GM10266 (cell line): Measurements from ENCODE around the gene HNF1B.

Experiments
- DNase-seq: peaks from one replicate; pipeline ENCODE4 v3.0.0; 2012; ENCODE audit errors: extremely low spot score
- TF ChIP-seq, protein P1 (sequence below): IDR thresholded peaks from 2 replicates; pipeline ENCODE4 v1.5.1; 2012; ENCODE audit warnings: mild to moderate bottlenecking, low read depth; ENCODE audit not compliant: control insufficient read depth, insufficient read depth; ENCODE audit errors: missing control alignments

The HNF1B gene

DNA sequence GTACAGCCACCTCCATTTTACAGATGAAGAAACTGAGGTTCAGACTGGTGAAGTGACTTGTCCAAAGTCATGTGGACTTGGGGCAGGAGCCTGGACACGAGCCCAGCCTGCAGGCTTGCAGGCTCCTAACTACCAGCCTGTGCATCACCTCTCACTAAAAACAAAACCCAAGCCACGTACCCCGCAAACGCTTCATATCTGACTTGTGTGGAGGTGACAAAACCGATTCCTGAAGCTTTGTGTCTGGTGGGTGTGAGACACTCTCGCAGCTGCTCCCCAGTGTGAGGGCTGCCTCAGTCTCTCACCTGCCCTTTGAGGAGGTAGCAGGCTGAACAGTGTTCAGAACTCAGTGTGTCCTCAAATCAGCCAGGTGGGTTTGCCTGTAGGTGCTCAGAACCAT is 8.4 kb downstream of the HNF1B start:
- TF ChIP-seq, protein P1, sequence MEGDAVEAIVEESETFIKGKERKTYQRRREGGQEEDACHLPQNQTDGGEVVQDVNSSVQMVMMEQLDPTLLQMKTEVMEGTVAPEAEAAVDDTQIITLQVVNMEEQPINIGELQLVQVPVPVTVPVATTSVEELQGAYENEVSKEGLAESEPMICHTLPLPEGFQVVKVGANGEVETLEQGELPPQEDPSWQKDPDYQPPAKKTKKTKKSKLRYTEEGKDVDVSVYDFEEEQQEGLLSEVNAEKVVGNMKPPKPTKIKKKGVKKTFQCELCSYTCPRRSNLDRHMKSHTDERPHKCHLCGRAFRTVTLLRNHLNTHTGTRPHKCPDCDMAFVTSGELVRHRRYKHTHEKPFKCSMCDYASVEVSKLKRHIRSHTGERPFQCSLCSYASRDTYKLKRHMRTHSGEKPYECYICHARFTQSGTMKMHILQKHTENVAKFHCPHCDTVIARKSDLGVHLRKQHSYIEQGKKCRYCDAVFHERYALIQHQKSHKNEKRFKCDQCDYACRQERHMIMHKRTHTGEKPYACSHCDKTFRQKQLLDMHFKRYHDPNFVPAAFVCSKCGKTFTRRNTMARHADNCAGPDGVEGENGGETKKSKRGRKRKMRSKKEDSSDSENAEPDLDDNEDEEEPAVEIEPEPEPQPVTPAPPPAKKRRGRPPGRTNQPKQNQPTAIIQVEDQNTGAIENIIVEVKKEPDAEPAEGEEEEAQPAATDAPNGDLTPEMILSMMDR: no peak
- no peak for DNase-seq

DNA sequence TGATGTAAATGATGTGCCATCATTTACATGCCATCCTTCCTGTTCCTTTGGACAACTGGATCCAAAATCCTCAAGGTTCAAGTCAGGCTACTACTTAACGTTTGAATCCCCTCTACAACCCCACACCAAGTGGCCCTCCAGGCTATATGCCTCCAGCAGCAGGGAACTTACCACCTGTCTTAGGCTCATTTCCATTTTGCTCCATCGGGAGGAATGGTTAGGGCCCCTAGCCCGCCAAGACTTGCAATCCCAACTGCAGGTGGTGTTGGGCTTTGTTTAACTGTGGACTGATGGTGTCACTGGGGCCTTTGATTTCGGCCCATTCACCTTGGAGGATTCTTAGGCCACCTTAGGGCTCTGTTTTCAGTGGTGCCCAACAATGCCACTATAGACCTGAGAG is 9.7 kb downstream of the HNF1B start:
- TF ChIP-seq, protein P1: no peak
- DNase-seq: no peak

DNA sequence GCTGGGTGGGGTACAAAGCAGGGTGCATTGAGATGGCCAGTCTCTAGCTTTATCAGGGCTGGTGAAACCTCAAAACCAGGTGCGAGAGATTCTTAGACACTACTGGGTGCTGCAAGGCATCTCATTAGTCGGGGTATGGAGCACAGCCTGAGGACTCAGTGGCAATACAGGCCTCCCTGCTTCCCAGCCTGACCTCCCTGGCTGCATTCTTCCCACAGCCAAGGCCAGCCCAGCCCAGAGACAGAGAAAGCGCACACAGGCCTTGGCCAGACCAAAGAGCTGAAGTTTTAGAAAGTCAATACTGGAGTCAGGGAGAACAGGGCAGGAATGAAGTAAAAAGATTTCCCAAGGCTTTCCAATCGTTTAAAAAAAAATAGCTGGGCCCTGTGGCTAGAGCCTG is 12.5 kb downstream of the HNF1B start:
- TF ChIP-seq, protein P1: no peak
- no peak for DNase-seq

DNA sequence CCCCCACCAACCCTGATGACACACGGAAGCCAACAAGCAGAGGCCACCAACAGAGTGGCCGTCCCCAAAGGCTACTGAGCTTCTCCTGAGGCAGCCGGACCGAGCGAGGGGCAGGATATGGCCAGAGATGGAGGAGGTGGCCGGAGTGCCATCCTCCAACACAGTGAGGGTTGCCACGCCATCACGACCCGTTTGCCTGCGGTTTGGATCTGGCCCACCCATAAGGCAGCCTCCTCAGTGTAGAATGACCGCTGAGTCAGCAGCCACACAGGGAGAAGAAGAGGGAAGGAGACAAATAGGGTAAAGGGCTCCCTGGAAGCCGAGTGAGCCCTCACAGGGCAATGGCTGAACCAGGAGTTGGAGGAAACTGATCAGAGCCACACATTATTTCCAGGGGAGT is 13.8 kb downstream of the HNF1B start:
- TF ChIP-seq, protein P1: no peak
- DNase-seq: no peak

DNA sequence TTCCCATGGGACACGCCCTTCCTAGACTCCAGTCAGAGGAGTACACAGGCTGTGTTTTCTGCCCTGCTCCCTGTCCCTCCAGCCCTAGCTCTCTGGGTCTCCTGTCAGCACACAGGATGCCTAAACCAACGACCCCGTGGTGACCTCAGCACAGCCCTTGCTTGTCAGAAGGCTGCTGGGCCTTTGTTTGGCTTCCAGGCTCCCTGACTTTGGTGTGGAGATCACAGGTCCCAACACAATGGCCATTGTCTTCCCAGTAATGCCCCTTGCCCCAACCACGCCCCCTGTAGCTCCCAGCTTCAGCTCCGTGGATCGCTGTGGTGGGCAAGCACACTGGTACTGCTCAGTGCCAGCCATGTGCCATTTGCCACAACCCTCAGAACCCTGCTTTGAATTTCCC is 15.0 kb downstream of the HNF1B start:
- TF ChIP-seq, protein P1: no peak
- DNase-seq: no peak

DNA sequence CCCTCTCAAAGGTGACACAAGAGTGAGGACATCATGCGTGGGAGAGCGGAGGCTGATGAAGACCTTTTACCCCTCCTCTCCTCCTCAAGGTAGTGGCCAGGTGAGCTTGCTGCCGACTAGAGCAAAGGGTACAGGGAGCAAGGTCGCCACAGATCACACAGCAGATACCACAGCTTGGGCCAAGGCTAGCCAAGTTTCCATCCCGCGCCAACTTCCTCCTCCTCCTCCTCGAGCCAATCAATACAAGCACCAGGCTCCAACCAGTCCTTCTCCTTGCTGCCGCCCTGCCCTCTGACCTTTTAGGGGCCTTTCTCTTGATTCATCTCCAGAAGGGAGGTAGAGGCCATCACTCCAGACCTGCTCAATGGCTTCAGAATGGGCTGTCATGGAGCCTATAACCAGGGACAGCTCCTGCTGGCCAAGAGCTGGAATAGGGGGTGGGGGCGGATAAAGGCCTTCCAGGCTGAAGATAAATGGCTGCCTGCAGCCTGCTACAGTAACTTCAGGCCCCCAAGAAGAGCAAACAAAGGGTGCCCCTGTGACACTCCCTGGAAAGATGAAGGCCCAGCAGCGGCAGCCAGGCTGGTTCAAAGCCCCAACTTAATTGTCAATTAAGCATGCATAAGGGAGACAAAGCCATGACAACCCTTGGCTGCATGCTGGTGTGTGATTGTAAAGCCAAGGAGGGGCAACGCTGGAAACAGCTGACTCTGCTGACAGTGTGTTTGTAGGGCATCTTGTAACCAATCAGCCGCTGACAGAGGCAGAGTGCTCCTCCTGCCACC is 17.8 kb downstream of the HNF1B start:
- no peak for DNase-seq
- TF ChIP-seq, protein P1: no peak

DNA sequence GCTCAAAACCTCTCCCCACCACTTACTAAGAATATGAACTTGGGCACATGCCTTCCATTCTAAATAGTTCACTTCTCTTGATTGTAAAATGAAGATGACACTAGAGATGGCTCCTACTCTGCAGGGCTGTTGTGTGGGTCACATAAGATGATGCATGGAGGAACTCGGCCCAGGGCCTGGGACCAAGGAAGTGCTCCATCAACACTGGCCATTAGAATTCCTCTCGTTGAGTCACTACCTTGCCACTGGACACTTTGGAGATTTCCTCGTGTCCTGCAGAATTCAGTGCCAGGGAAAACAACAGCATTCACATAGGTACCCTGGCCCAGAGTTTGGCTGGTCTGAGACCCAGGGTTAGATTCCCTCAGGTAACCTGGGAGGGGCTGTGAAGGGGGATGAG is 18.6 kb downstream of the HNF1B start:
- no peak for DNase-seq
- TF ChIP-seq, protein P1: no peak
